Tibial nerve (tissue), 4 donors: ENCODE data around the gene ZNF423. TPM values are rescaled to one million over a fixed set of nuclear protein-coding genes. Genes with fewer than 3 reads are reported as not detected.

Source experiments
- DNase-seq, 2 donors: peaks; one replicate each; pipeline ENCODE4 v3.0.0-alpha.2; 2019; ENCODE audit warnings: low spot score in 2 of 2
- H3K27ac ChIP-seq, 4 donors: fragments of 200-600 bp; sonication (generic) in 3 of 4; one replicate each; pipeline ENCODE4 v1.5.1; 2017 to 2019; ENCODE audit warnings: mild to moderate bottlenecking in 1 of 4
- H3K27me3 ChIP-seq, 2 donors: fragments of 200-600 bp; sonication (generic) in 1 of 2; one replicate each; pipeline versions ENCODE4 v1.5.1 to v1.6.0; 2017 to 2019
- H3K36me3 ChIP-seq, 3 donors: fragments of 200-600 bp; sonication (generic); one replicate each; pipeline ENCODE4 v1.5.1; 2018 to 2019
- H3K4me1 ChIP-seq, 4 donors: fragments of 200-600 bp; sonication (generic) in 3 of 4; one replicate each; pipeline ENCODE4 v1.5.1; 2017 to 2019
- H3K4me3 ChIP-seq, 4 donors: fragments of 200-600 bp; sonication (generic) in 3 of 4; one replicate each; pipeline ENCODE4 v1.5.1; 2017 to 2019; ENCODE audit warnings: mild to moderate bottlenecking in 1 of 4, moderate library complexity in 1 of 4
- H3K9me3 ChIP-seq, 4 donors: fragments of 200-600 bp; sonication (generic) in 3 of 4; one replicate each; pipeline ENCODE4 v1.5.1; 2017 to 2019
- CTCF ChIP-seq, 5 experiments: fragments of 200-600 bp in 3 of 5; fragments of 450-650 bp in 2 of 5; sonication (generic) in 3 of 5; IDR thresholded peaks; one replicate each; pipeline ENCODE4 v1.5.1; 2016 to 2019; ENCODE audit warnings: antibody characterized with exemption in 5 of 5, mild to moderate bottlenecking in 3 of 5, moderate library complexity in 2 of 5
- EP300 ChIP-seq, 2 donors: sonication (generic); formaldehyde crosslinking; IDR thresholded peaks; one replicate each; pipeline ENCODE4 v1.6.1; 2017; ENCODE audit warnings: antibody characterized with exemption in 2 of 2, mild to moderate bottlenecking in 1 of 2
- POLR2A ChIP-seq, 2 donors: fragments of 450-650 bp; IDR thresholded peaks; one replicate each; pipeline ENCODE4 v1.6.1; 2017; ENCODE audit warnings: antibody characterized with exemption in 2 of 2, mild to moderate bottlenecking in 2 of 2, moderate library complexity in 2 of 2
- WGBS, 2 donors: methylation state at CpG; one replicate each; pipeline ENCODE4 v1.1.5; 2018; 5-methylcytosine and 5-hydroxymethylcytosine counted together
- total RNA-seq, 4 donors: library from RNA; depleted of rRNA; stranded (reverse); fragments of >200 nt; gene quantifications; one replicate each; pipeline ENCODE4 v1.1.0, GENCODE V29; 2016

ZNF423 gene
- total RNA-seq, 4 donors from 2014 or later, result 15.9 to 20.5 (median 18.5) TPM

- H3K36me3 ChIP-seq, result no peaks in the 10 kb centered on the region
- H3K9me3 ChIP-seq, result no peaks in the 10 kb centered on the region
- peaks cover 0 to 7% (median 0%) of the 10 kb centered on the region in 4 donors for H3K4me1 ChIP-seq
- H3K4me3 ChIP-seq, result no peak overlapping the region
- no peak overlapping the region for H3K27ac ChIP-seq
- TF ChIP-seq POLR2A (IDR thresholded peaks at IDR 0.05), result no peak
- TF ChIP-seq EP300 (IDR thresholded peaks at IDR 0.05), result no peak
- whole genome bisulfite sequencing, 2 donors, result 80 to 83% methylated on average over 7 of the region's 7 CpGs
- peaks cover 0 to 27% of the 10 kb centered on the region in 2 donors for H3K27me3 ChIP-seq
- DNase-seq, result no peak
Observed at GRCh38 chr16:49461517-49461951, 394.4 kb downstream of the ZNF423 start.

DNA sequence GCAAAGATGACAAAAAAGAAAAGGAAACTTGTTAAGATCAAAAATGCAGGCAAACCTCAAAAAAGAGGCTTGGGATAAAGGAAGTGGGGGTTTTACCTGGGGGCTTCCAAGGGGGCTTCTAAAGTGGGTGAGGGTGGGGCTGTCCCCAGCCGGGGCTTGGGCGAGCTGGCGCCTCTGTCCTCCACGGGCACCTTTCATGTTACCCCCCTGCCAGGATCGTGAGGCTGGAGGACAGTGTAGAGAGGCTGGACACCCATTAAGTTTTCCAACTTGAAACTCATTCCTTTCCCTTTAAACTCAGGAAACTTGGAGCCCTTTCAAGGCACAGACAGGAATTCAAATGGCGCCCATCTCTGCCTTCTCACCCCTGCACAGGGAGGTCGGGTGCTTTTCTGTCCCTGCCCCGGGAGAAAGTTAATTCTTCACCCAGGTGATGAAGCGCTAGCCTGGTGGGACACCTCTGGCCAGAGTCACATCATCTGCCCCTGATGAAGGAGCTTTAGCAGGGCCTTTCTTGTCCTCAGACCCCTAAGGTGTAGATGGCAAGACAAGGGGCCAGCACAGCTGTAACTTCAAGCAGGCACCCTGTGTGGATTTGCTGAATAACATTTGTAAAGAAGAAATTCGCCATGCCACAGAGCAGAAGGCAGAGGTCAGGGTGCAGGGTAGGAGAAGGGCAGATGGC, 395.0 kb downstream of the ZNF423 start:
- Histone ChIP-seq H3K27me3 (peaks cover 0 to 27% of the 10 kb centered on the region in 2 donors), H3K27ac (no peak overlapping the region), H3K4me3 (no peak overlapping the region), H3K36me3 (no peaks in the 10 kb centered on the region), H3K4me1 (peaks cover 0 to 7% (median 0%) of the 10 kb centered on the region in 4 donors), H3K9me3 (no peaks in the 10 kb centered on the region)
- DNase-seq, result no peak
- TF ChIP-seq EP300 (IDR thresholded peaks at IDR 0.05) (no peak), POLR2A (IDR thresholded peaks at IDR 0.05) (no peak), CTCF (IDR thresholded peaks at IDR 0.05) (no peak)
- 72 to 74% methylated on average over 10 of the region's 10 CpGs for WGBS, 2 donors

GRCh38 chr16:49459953-49460735, 395.8 kb downstream of the ZNF423 start:
- Histone ChIP-seq H3K27ac (no peak overlapping the region), H3K27me3 (peaks cover 0 to 24% of the 10 kb centered on the region in 2 donors), H3K4me1 (peaks cover 0 to 7% (median 0%) of the 10 kb centered on the region in 4 donors), H3K9me3 (no peaks in the 10 kb centered on the region), H3K36me3 (no peaks in the 10 kb centered on the region), H3K4me3 (no peak overlapping the region)
- no peak for DNase-seq
- 62 to 64% methylated on average over 6 of the region's 6 CpGs for WGBS, 2 donors
- no peak for TF ChIP-seq CTCF (IDR thresholded peaks at IDR 0.05)
- no peak for TF ChIP-seq POLR2A (IDR thresholded peaks at IDR 0.05)
- no peak for TF ChIP-seq EP300 (IDR thresholded peaks at IDR 0.05)

GRCh38 chr16:49458656-49459445, 397.1 kb downstream of the ZNF423 start:
- no peak overlapping the region for H3K4me3 ChIP-seq
- H3K4me1 ChIP-seq, result no peaks in the 10 kb centered on the region
- no peaks in the 10 kb centered on the region for H3K36me3 ChIP-seq
- TF ChIP-seq CTCF (IDR thresholded peaks at IDR 0.05) (no peak), POLR2A (IDR thresholded peaks at IDR 0.05) (no peak), EP300 (IDR thresholded peaks at IDR 0.05) (no peak)
- no peak for DNase-seq
- peaks cover 0 to 11% of the 10 kb centered on the region in 2 donors for H3K27me3 ChIP-seq
- H3K9me3 ChIP-seq, result no peaks in the 10 kb centered on the region
- H3K27ac ChIP-seq, result no peak overlapping the region
- 85 to 88% methylated on average over 5 of the region's 5 CpGs for WGBS, 2 donors

GRCh38 chr16:49458243-49458642, 397.7 kb downstream of the ZNF423 start:
- no peaks in the 10 kb centered on the region for H3K36me3 ChIP-seq
- H3K9me3 ChIP-seq, result no peaks in the 10 kb centered on the region
- TF ChIP-seq CTCF (IDR thresholded peaks at IDR 0.05), result no peak
- no peak for TF ChIP-seq EP300 (IDR thresholded peaks at IDR 0.05)
- TF ChIP-seq POLR2A (IDR thresholded peaks at IDR 0.05), result no peak
- H3K4me1 ChIP-seq, result no peaks in the 10 kb centered on the region
- no peak overlapping the region for H3K27ac ChIP-seq
- no peak overlapping the region for H3K4me3 ChIP-seq
- no peak for DNase-seq
- WGBS, 2 donors, result 86 to 94% methylated on average over 6 of the region's 6 CpGs
- peaks cover 0 to 6% of the 10 kb centered on the region in 2 donors for H3K27me3 ChIP-seq
